ENCODE data around the gene G0S2.

GRCh38 chr1:209630383-209631225, 44.6 kb upstream of the G0S2 start:
- no peak for TF ChIP-seq POLR2A (IDR thresholded peaks at IDR 0.05)
- TF ChIP-seq CTCF (IDR thresholded peaks at IDR 0.05 in 8 of 11, conservative IDR thresholded peaks at IDR 0.05 in 3 of 11), result no peak
- no peak for TF ChIP-seq POLR2AphosphoS5 (IDR thresholded peaks at IDR 0.05)

Data from spleen (tissue), 7 donors.